HG03432 (cell line): ENCODE measurements around the gene SULF2.

Experiments used
- ATAC-seq: cut with Tn5 transposase; IDR thresholded peaks from one replicate; pipeline ENCODE4 v1.9.1; 2021; ENCODE audit warnings: mild to moderate bottlenecking, moderate library complexity; ENCODE audit not compliant: unreplicated experiment

SULF2 gene

DNA sequence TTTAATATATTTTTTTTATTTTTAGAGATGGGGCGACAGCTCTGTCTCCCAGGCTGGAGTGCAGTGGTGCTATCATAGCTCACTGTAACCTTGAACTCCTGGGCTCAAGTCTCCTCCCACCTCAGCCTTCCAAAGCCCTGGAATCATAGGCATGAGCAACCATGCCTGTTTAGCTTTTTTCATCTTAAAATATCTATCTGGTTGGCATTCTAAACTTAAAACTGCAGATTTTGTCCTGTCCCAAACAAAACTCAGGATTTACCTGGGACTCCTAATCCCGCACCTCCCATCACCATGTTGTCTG, 124.7 kb downstream of the SULF2 start:
- no peak for ATAC-seq

GRCh38 chr20:47659904-47660601, 125.2 kb downstream of the SULF2 start:
- no peak for ATAC-seq

DNA sequence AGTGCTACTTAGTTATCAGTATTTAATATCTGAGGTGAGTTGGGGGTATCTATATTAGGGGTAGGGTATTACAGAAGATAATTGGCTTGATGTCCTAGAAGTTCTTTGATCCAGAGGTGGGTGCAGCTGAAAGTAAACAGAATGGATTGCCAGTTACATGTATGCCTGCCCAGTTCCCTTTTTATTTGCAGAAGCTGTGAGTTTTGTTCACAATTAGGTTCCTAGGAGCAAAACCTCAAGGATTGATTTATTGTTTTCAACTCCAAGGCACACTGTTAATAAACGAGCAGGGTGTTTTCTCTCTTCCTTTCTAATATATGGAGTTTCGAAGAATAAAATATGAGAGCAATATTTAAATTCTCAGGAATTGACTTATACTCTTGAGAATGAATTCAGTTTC, 129.0 kb downstream of the SULF2 start:
- no peak for ATAC-seq

GRCh38 chr20:47655635-47656034, 129.6 kb downstream of the SULF2 start:
- ATAC-seq, result no peak

DNA sequence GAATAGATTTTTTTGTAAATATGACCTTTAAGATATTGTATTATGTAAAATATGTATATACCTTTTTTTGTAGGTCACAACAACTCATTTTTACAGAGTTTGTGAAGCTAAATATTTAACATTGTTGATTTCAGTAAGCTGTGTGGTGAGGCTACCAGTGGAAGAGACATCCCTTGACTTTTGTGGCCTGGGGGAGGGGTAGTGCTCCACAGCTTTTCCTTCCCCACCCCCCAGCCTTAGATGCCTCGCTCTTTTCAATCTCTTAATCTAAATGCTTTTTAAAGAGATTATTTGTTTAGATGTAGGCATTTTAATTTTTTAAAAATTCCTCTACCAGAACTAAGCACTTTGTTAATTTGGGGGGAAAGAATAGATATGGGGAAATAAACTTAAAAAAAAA, 130.9 kb downstream of the SULF2 start:
- ATAC-seq, result no peak

DNA sequence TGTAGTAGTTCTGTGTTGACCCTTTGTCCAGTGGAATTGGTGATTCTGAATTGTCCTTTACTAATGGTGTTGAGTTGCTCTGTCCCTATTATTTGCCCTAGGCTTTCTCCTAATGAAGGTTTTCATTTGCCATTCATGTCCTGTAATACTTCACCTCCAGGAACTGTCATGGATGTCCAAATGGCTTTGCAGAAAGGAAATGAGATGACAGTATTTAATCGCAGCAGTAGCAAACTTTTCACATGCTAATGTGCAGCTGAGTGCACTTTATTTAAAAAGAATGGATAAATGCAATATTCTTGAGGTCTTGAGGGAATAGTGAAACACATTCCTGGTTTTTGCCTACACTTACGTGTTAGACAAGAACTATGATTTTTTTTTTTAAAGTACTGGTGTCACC, 131.4 kb downstream of the SULF2 start:
- no peak for ATAC-seq

DNA sequence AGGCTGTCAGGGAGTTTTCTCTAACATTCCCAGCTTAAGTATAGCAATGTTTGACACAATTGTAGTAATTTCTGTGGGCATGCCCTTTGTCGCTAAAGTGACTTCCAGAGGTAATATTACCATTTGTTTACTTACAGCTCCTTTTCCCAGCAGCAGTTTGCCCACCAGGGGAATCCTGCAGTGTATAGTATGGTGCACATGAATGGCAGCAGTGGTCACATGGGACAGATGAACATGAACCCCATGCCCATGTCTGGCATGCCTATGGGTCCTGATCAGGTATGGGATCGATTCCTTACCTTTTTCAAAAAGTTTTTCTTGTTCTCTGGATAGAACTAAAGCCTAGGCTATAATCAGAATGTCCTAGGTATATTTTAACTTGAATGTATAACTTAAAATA, 132.5 kb downstream of the SULF2 start:
- ATAC-seq, result no peak

- no peak for ATAC-seq
Measured at GRCh38 chr20:47652301-47652700, 133.0 kb downstream of the SULF2 start.

DNA sequence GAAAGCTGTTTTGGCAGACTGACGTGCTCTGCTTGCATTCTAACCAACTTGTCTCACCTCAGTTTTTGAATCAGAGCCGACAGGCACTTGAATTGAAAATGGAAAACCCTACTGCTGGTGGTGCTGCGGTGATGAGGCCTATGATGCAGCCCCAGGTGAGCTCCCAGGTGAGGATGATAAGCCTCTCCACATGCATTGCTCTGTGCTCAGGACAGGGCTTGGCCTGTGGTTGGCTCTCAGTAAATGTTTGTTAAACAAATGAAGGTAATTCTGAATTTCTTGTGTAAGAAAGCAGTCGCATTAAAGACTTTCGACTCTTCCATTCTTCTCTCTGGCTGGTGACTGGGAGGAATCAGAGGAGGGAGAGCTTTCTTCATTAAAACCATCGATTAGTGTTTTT, 136.3 kb downstream of the SULF2 start:
- ATAC-seq, result no peak

GRCh38 chr20:47647994-47648393, 137.3 kb downstream of the SULF2 start:
- no peak for ATAC-seq

DNA sequence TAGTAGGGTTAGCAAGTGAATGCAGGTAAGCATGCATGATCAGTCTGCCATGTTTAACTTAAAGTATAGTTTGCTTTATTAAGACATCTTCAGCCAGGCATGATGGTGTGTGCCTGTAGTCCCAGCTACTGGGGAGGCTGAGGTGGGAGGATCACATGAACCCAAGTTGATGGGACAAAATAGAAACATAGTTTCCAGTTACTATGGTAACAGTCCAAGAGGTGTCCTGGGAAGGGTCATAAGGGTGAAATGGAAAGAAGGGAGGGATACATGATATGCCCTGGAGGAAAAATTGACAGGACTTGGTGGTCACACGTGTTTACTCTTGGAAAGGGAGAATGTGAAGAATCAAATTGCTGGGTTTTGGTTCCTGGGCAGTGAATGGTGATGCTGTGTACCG, 139.6 kb downstream of the SULF2 start:
- ATAC-seq, result no peak

DNA sequence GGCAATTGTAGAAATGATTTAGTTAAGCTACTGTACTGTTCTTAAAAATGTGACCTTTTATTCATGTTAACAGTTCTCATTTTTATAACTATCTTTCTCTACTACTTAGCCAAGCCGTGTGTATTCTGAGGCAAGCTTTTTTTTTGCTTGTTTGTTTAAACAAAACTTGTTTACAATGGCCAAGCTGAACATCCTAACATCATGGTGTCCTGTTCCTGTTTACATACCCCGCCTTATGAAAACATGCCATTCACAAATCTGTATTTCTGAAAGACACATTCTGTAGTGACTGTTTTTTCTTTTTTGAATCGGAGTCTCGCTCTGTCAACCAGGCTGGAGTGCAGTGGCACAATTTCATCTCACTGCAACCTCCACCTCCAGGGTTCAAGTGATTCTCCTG, 142.7 kb downstream of the SULF2 start:
- ATAC-seq, result no peak

GRCh38 chr20:47642118-47642517, 143.2 kb downstream of the SULF2 start:
- no peak for ATAC-seq

- no peak for ATAC-seq
Measured at GRCh38 chr20:47638851-47639250, 146.4 kb downstream of the SULF2 start.

GRCh38 chr20:47635256-47635655, 150.0 kb downstream of the SULF2 start:
- no peak for ATAC-seq

DNA sequence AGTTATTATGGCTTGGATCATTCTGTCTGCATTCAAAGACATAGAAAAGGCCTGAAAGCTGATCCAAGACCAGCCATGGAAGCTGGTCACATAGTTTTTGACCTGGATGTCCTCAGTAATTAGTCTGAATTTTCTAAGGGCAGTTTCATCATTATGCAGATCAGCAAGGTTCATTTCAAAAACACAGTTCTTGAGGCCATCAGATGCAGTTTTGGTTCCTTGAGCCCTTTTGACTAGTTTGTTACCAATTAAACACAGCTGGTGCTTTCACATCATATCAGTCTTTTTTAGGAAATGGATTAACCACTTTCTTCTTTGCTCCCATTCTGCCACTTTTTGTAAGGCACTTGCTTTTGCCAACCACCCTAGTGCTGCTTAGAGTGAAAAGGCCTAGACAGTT, 154.2 kb downstream of the SULF2 start:
- no peak for ATAC-seq

DNA sequence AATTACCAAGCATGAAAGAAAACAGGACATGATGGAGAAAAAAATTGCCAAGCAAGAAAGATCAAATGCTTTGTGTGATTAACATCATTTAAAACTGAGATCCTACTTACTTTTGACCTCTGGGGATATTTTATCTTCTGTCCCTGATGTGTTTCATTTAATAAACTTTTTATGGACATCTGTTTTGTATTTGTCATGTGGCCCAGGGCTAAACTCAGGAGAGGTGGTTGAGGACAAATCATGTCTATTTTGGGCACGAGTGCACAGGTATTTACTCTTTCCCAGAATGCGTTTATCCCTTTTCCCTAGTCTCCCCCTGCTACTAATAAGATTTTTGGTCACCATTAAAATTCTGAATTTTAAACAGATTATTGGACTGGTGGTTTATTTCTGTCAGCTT, 155.4 kb downstream of the SULF2 start:
- ATAC-seq, result no peak

DNA sequence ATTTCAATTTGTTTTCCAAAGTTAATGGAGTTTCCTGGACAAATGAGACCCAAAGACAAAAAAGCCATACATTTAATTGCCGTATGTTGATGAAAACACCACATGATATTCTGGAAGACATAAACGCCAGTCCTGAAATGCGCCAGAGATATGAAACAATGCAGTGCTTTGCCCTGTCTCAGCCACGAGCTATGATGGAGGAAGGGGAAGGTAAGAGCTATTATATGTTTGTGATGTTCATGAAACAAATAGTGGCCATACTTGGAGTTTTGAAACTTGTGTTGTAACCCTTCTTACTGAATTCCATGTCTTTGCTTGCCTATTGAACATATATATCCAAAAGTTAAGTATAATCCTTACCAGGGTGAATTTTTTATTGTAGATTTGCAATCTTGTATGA, 157.7 kb downstream of the SULF2 start:
- no peak for ATAC-seq

DNA sequence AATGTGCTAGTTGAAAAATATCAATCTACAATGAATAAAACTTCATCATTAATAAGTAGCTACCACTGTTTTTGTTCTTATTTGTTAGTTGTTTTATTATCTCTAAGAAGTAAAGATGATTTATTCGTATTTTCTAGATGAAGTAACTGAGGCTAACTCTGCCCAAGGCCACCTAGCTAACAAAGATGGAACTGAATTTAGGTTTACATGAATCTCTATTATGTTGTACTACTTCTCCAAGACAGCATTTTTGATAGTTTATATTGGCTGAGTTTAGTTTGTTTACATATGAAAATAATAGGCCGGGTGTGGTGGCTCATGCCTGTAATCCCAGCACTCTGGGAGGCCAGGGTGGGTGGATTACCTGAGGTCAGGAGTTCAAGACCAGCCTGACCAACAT, 162.1 kb downstream of the SULF2 start:
- ATAC-seq, result no peak

GRCh38 chr20:47622118-47622665, 163.1 kb downstream of the SULF2 start:
- ATAC-seq, result no peak

DNA sequence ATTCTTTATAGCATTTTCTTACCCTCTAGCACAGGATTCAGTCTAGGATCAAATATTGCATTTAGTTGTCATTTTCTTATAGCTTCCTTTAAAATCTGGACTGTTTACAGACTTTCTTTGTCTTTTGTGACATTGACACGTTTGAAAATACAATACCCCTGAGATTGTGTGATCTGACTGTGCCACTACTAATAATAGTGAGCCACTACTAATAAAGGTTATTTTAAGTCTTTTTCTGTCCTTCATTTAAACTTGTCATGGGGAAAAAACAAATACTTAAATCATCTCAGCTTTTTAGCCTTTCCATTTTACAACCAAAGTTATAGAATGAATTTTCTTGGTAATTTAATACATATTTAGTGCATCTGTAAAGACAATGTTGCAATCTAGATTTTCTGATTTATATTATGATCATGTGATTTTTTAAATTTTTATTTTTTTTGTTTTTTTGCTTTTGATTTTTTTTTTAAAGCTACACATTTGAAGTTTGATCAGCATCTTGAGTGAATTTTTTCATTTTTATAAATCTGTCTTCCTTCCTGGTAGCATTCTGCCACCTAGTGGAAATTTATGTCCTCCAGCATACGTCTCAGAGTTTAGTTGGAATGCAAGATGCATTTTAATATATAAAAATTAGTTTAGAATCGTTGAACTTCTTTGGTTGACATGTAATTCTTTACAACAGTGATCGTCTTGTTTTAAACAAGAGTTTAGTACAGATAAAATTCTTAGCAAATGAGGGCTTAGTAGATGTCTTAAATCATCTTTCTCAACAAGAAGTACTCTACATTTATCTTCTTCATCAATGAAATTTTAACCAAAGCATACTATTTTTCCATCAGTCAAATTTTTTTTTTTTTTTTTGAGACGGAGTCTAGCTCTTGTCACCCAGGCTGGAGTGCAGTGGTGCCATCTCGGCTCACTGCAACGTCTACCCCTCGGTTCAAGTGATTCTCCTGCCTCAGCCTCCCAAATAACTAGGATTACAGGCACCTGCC, 164.2 kb downstream of the SULF2 start:
- ATAC-seq, result no peak

DNA sequence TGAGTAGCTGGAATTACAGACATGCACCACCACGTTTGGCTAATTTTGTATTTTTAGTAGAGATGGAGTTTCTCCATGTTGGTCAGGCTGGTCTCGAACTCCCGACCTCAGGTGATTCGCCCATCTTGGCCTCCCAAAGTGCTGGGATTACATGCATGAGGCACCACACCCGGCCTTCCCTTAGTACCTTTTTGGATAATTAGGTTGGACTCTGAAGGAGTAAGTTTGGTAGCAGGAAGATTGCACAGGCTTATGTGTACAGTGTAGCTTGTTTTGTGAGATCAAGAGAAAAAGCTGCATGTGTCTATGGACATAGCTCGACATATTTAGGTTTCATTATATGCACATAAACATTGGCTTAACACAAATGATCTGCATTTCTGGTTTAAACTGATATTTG, 166.8 kb downstream of the SULF2 start:
- ATAC-seq, result no peak
